HG03460 (cell line): ENCODE measurements around the gene CDK5R1.

Experiments
- ATAC-seq: cut with Tn5 transposase; IDR thresholded peaks from one replicate; pipeline ENCODE4 v1.9.1; 2021; ENCODE audit not compliant: unreplicated experiment

CDK5R1 gene

GRCh38 chr17:32492264-32492589 is 5.4 kb downstream of the CDK5R1 start:
- no peak for ATAC-seq

GRCh38 chr17:32492648-32493289 is 6.0 kb downstream of the CDK5R1 start:
- ATAC-seq: no peak

- no peak for ATAC-seq
Measured at GRCh38 chr17:32493571-32493970, 6.8 kb downstream of the CDK5R1 start.

- ATAC-seq: no peak
Measured at GRCh38 chr17:32493976-32494513, 7.3 kb downstream of the CDK5R1 start.

GRCh38 chr17:32494621-32495358 is 8.0 kb downstream of the CDK5R1 start:
- no peak for ATAC-seq

- ATAC-seq: no peak
Measured at GRCh38 chr17:32495359-32496231, 8.8 kb downstream of the CDK5R1 start.

GRCh38 chr17:32496395-32497073 is 9.7 kb downstream of the CDK5R1 start:
- no peak for ATAC-seq

- no peak for ATAC-seq
Measured at GRCh38 chr17:32497431-32498205, 10.8 kb downstream of the CDK5R1 start.

GRCh38 chr17:32498391-32498790 is 11.6 kb downstream of the CDK5R1 start:
- no peak for ATAC-seq

GRCh38 chr17:32502013-32502412 is 15.2 kb downstream of the CDK5R1 start:
- no peak for ATAC-seq

GRCh38 chr17:32502710-32503109 is 15.9 kb downstream of the CDK5R1 start:
- ATAC-seq: no peak

GRCh38 chr17:32503251-32504165 is 16.7 kb downstream of the CDK5R1 start:
- peak; percentile 89 for ATAC-seq

- no peak for ATAC-seq
Measured at GRCh38 chr17:32504166-32504990, 17.6 kb downstream of the CDK5R1 start.

GRCh38 chr17:32508926-32509325 is 22.1 kb downstream of the CDK5R1 start:
- ATAC-seq: no peak

GRCh38 chr17:32510466-32510865 is 23.7 kb downstream of the CDK5R1 start:
- ATAC-seq: no peak

- no peak for ATAC-seq
Measured at GRCh38 chr17:32512328-32512727, 25.5 kb downstream of the CDK5R1 start.

- no peak for ATAC-seq
Measured at GRCh38 chr17:32513579-32513978, 26.8 kb downstream of the CDK5R1 start.

GRCh38 chr17:32514606-32515005 is 27.8 kb downstream of the CDK5R1 start:
- ATAC-seq: no peak
